Pons (tissue), 1 donor: Measurements from ENCODE around the gene ETS1.

Experiments used
- DNase-seq: peaks from one replicate; pipeline ENCODE4 v3.0.0-alpha.2; 2016; ENCODE audit warnings: low spot score

Gene ETS1

GRCh38 chr11:128535468-128536457, 51.6 kb downstream of the ETS1 start:
- no peak for DNase-seq

- no peak for DNase-seq
These were observed 53.9 kb downstream of the ETS1 start for GRCh38 chr11:128533472-128533871.

GRCh38 chr11:128532572-128533091, 54.7 kb downstream of the ETS1 start:
- DNase-seq, result peak; percentile 90

GRCh38 chr11:128532016-128532571, 55.3 kb downstream of the ETS1 start:
- peak; percentile 90 for DNase-seq

GRCh38 chr11:128531588-128531987, 55.8 kb downstream of the ETS1 start:
- DNase-seq, result no peak

- DNase-seq, result no peak
These were observed 57.0 kb downstream of the ETS1 start for GRCh38 chr11:128530118-128531074.

- no peak for DNase-seq
These were observed 59.1 kb downstream of the ETS1 start for GRCh38 chr11:128528294-128528693.

- DNase-seq, result peak; percentile 48
These were observed 60.3 kb downstream of the ETS1 start for GRCh38 chr11:128527046-128527445.

GRCh38 chr11:128525411-128526243, 61.7 kb downstream of the ETS1 start:
- DNase-seq, result peak; percentile 97

- no peak for DNase-seq
These were observed 63.2 kb downstream of the ETS1 start for GRCh38 chr11:128524172-128524571.

- DNase-seq, result no peak
These were observed 63.7 kb downstream of the ETS1 start for GRCh38 chr11:128523641-128524040.

- no peak for DNase-seq
These were observed 64.3 kb downstream of the ETS1 start for GRCh38 chr11:128522943-128523518.

GRCh38 chr11:128522055-128522942, 65.1 kb downstream of the ETS1 start:
- peak; percentile 93 for DNase-seq

- no peak for DNase-seq
These were observed 65.7 kb downstream of the ETS1 start for GRCh38 chr11:128521682-128522054.

- no peak for DNase-seq
These were observed 66.3 kb downstream of the ETS1 start for GRCh38 chr11:128520888-128521681.

- DNase-seq, result no peak
These were observed 67.0 kb downstream of the ETS1 start for GRCh38 chr11:128520206-128520887.

- DNase-seq, result no peak
These were observed 68.0 kb downstream of the ETS1 start for GRCh38 chr11:128519338-128519737.
